ENCODE data around the gene ZSWIM3. TPM values are rescaled to one million over a fixed set of nuclear protein-coding genes. Genes with fewer than 3 reads are reported as not detected.
"Not testable (repeated sequence)": the region's sequence is repeated elsewhere in the genome, so short reads cannot be mapped to it uniquely, and the experiment has no call there.

Gene ZSWIM3
- total and polyA plus RNA-seq, 7 donors = 1.7 to 3.5 (median 2.9) TPM

DNA sequence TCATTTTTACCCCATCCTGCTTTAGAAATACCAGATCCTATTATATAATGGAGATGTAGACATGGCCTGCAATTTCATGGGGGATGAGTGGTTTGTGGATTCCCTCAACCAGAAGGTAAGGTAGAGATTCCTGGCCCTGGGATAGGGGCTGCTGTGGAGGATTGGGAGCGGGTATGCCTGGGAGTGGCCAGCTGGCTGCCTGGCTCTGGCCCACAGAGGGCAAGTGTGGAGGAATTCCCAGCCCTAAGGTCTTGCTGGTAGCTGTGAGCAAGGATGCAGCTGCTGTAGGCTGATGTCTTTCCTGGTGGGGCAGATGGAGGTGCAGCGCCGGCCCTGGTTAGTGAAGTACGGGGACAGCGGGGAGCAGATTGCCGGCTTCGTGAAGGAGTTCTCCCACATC is 40.3 kb downstream of the ZSWIM3 start:
- WGBS, 2 donors = 96 to 98% methylated on average over 7 of the region's 7 CpGs
- TF ChIP-seq POLR2AphosphoS5 (IDR thresholded peaks at IDR 0.05) = no peak
- TF ChIP-seq POLR2A (IDR thresholded peaks at IDR 0.05) = no peak
- TF ChIP-seq, protein P1, sequence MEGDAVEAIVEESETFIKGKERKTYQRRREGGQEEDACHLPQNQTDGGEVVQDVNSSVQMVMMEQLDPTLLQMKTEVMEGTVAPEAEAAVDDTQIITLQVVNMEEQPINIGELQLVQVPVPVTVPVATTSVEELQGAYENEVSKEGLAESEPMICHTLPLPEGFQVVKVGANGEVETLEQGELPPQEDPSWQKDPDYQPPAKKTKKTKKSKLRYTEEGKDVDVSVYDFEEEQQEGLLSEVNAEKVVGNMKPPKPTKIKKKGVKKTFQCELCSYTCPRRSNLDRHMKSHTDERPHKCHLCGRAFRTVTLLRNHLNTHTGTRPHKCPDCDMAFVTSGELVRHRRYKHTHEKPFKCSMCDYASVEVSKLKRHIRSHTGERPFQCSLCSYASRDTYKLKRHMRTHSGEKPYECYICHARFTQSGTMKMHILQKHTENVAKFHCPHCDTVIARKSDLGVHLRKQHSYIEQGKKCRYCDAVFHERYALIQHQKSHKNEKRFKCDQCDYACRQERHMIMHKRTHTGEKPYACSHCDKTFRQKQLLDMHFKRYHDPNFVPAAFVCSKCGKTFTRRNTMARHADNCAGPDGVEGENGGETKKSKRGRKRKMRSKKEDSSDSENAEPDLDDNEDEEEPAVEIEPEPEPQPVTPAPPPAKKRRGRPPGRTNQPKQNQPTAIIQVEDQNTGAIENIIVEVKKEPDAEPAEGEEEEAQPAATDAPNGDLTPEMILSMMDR (IDR thresholded peaks at IDR 0.05) = no peak
- TF ChIP-seq EP300 (IDR thresholded peaks at IDR 0.05) = no peak

DNA sequence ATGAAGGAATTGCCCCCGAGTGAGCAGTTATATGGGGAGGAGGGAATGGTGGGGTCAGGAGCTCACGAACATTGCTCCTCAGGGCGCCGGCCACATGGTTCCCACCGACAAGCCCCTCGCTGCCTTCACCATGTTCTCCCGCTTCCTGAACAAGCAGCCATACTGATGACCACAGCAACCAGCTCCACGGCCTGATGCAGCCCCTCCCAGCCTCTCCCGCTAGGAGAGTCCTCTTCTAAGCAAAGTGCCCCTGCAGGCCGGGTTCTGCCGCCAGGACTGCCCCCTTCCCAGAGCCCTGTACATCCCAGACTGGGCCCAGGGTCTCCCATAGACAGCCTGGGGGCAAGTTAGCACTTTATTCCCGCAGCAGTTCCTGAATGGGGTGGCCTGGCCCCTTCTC is 40.9 kb downstream of the ZSWIM3 start:
- peaks cover 15 to 81% (median 31%) of the 10 kb centered on the region in 4 donors for H3K36me3 ChIP-seq
- no peak for DNase-seq
- peaks cover 0 to under 1% (median 0%) of the 10 kb centered on the region in 4 donors for H3K4me1 ChIP-seq
- H3K4me3 ChIP-seq = no peak overlapping the region
- intact Hi-C loops (cut with DNase I) = no loop called here
- H3K27me3 ChIP-seq = no peaks in the 10 kb centered on the region
- TF ChIP-seq POLR2AphosphoS5 (IDR thresholded peaks at IDR 0.05) (no peak), POLR2A (IDR thresholded peaks at IDR 0.05) (no peak), EP300 (IDR thresholded peaks at IDR 0.05) (no peak)
- TF ChIP-seq, protein P1 (IDR thresholded peaks at IDR 0.05) = no peak
- WGBS, 2 donors = 90 to 92% methylated on average over 12 of the region's 12 CpGs
- no peak overlapping the region for H3K27ac ChIP-seq
- no peaks in the 10 kb centered on the region for H3K9me3 ChIP-seq

More for the DNA sequence above, 40.3 kb downstream of the ZSWIM3 start:
- Histone ChIP-seq H3K9me3 (no peaks in the 10 kb centered on the region), H3K4me1 (peaks cover 0 to 7% (median 3%) of the 10 kb centered on the region in 4 donors), H3K4me3 (no peak overlapping the region), H3K27ac (no peak overlapping the region), H3K36me3 (peaks cover 17 to 87% (median 31%) of the 10 kb centered on the region in 4 donors), H3K27me3 (no peaks in the 10 kb centered on the region)
- DNase-seq = no peak
- intact Hi-C loops (cut with DNase I) = no loop called here

DNA sequence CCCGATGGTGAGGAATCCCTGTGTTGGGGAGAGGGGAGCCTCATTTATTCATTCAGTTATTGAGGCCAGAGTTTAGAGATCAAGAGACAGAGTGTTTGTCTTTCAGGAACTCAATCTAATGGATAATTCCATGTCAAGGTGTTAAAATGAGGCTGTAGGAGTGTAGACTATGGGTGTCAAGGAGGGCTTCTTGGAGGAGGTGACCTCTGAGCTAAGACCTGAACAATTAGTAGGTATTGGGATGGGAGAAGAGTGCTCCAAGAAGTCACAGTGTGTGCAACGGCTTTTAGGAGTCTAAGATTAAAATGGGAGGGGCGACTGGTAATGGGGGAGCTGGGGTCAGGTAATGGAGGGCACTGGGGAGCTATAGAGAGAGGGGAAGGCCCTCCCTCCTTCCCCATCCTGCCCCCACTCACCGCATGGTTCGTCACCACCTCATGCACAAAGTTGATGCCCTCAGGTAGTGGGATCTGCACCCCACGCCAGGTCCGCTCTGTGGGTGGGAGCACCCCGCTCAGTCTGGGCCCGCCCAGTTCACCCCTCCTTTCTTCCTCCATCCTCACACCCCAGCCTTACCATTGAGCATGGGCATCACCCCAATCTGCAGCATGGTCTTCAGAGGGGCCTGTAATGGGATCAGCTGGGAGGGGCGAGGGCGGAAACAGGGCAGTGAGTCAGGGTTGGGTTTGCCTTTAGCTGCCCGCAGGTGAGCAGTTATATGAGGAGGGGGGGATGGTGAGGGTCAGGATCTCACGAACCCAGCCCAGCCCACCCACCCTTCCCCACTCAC is 41.8 kb downstream of the ZSWIM3 start:
- H3K9me3 ChIP-seq = no peaks in the 10 kb centered on the region
- H3K36me3 ChIP-seq = peaks cover 15 to 73% (median 27%) of the 10 kb centered on the region in 4 donors
- DNase-seq = no peak
- no peak for TF ChIP-seq EP300 (IDR thresholded peaks at IDR 0.05)
- TF ChIP-seq POLR2A (IDR thresholded peaks at IDR 0.05) = no peak
- TF ChIP-seq, protein P1 (IDR thresholded peaks at IDR 0.05) = no peak
- H3K27ac ChIP-seq = no peak overlapping the region
- 90 to 95% methylated on average over 13 of the region's 13 CpGs for WGBS, 2 donors
- no peaks in the 10 kb centered on the region for H3K27me3 ChIP-seq
- intact Hi-C loops (cut with DNase I) = no loop called here
- H3K4me1 ChIP-seq = no peaks in the 10 kb centered on the region
- no peak overlapping the region for H3K4me3 ChIP-seq

DNA sequence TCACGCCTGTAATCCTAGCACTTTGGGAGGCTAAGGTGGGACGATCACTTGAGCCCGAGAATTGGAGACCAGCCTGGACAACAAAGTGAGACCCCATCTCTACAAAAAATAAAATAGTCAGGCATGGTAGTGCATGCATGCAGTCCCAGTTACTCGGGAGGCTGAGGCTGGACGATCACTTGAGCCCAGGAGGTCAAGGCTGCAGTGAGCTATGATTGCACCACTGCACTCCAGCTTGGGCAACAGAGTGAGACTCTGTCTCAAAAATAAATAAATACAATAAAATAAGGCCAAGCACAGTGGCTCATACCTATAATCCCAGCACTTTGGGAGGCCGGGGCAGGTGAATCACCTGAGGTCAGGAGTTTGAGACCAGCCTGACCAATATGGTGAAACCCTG is 43.9 kb downstream of the ZSWIM3 start:
- H3K27me3 ChIP-seq; intact Hi-C loops (cut with DNase I); H3K4me3 ChIP-seq; DNase-seq; H3K27ac ChIP-seq; H3K9me3 ChIP-seq; H3K4me1 ChIP-seq: not testable (repeated sequence)
- WGBS, 2 donors = 96% methylated on average over 6 of the region's 6 CpGs
- H3K36me3 ChIP-seq = peaks cover 8 to 68% (median 13%) of the 10 kb centered on the region in 4 donors

DNA sequence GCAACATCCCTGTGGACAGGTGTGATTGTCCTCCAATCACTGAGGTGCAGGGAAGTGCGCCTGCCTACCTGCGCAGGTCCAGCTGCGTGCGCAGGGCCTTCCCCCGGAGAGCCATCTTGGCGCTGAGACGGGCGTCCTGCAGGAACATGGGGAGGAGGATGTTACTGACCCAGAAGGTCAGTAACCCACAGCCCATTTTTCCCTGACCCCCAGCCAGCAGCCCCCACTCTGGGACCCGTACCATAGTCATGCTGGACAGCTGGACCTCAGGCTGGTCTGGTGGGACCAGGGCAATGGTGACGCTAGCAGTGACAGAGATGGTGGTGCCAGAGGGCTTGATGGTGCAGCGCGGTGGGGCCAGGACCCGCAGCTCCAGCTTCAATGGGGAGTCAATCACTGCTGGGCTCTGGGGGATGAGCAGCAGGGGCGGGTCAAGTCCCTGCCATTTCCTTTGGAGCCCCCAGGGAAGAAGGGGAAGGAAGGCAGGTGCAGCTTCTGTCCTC is 44.8 kb downstream of the ZSWIM3 start:
- Histone ChIP-seq H3K9me3 (no peaks in the 10 kb centered on the region), H3K27ac (no peak overlapping the region), H3K36me3 (peaks cover under 1 to 60% (median 4%) of the 10 kb centered on the region in 4 donors), H3K4me3 (no peak overlapping the region), H3K4me1 (no peaks in the 10 kb centered on the region), H3K27me3 (no peaks in the 10 kb centered on the region)
- TF ChIP-seq POLR2A (IDR thresholded peaks at IDR 0.05) = no peak
- no peak for TF ChIP-seq POLR2AphosphoS5 (IDR thresholded peaks at IDR 0.05)
- no peak for TF ChIP-seq EP300 (IDR thresholded peaks at IDR 0.05)
- TF ChIP-seq, protein P1 (IDR thresholded peaks at IDR 0.05) = no peak
- intact Hi-C loops (cut with DNase I) = no loop called here
- WGBS, 2 donors = 92 to 93% methylated on average over 14 of the region's 14 CpGs
- no peak for DNase-seq
